Cerebellar cortex (tissue), 1 donor: Measurements from ENCODE around the gene CEMIP2.
"Not testable (repeated sequence)": the region's sequence is repeated elsewhere in the genome, so short reads cannot be mapped to it uniquely, and the experiment has no call there.

Experiments used
- DNase-seq: peaks from one replicate; pipeline ENCODE4 v3.0.0-alpha.2; 2015; ENCODE audit warnings: low spot score

The CEMIP2 gene

GRCh38 chr9:71768388-71769174 lies at the start of gene CEMIP2:
Gene CEMIP2, minus strand, starts transcription at chr9:71768513. Its CDS starts 18,140 bp downstream, at chr9:71750373.
- DNase-seq: peak; percentile 83

- DNase-seq: no peak
Observed at GRCh38 chr9:71816916-71817451, 48.7 kb upstream of the CEMIP2 start.

GRCh38 chr9:71814815-71815214 lies 46.5 kb upstream of the CEMIP2 start:
- no peak for DNase-seq

GRCh38 chr9:71814226-71814625 lies 45.9 kb upstream of the CEMIP2 start:
- DNase-seq: no peak

GRCh38 chr9:71812385-71812784 lies 44.1 kb upstream of the CEMIP2 start:
- DNase-seq: peak; percentile 73

- no peak for DNase-seq
Observed at GRCh38 chr9:71808068-71808467, 39.8 kb upstream of the CEMIP2 start.

- DNase-seq: peak; percentile 71
Observed at GRCh38 chr9:71806901-71807307, 38.6 kb upstream of the CEMIP2 start.

GRCh38 chr9:71805096-71805495 lies 36.8 kb upstream of the CEMIP2 start:
- DNase-seq: not testable (repeated sequence)

GRCh38 chr9:71801826-71802225 lies 33.5 kb upstream of the CEMIP2 start:
- no peak for DNase-seq

GRCh38 chr9:71797266-71797665 lies 29.0 kb upstream of the CEMIP2 start:
- DNase-seq: no peak

- DNase-seq: no peak
Observed at GRCh38 chr9:71796100-71796767, 27.9 kb upstream of the CEMIP2 start.

GRCh38 chr9:71795097-71795813 lies 26.9 kb upstream of the CEMIP2 start:
- no peak for DNase-seq

- no peak for DNase-seq
Observed at GRCh38 chr9:71793386-71794105, 25.2 kb upstream of the CEMIP2 start.

- DNase-seq: no peak
Observed at GRCh38 chr9:71791875-71792274, 23.6 kb upstream of the CEMIP2 start.

GRCh38 chr9:71790296-71790695 lies 22.0 kb upstream of the CEMIP2 start:
- no peak for DNase-seq

GRCh38 chr9:71783120-71783523 lies 14.8 kb upstream of the CEMIP2 start:
- peak; percentile 72 for DNase-seq

GRCh38 chr9:71781391-71781790 lies 13.1 kb upstream of the CEMIP2 start:
- DNase-seq: no peak

- no peak for DNase-seq
Observed at GRCh38 chr9:71780953-71781352, 12.6 kb upstream of the CEMIP2 start.

GRCh38 chr9:71778085-71778484 lies 9.8 kb upstream of the CEMIP2 start:
- DNase-seq: no peak

- no peak for DNase-seq
Observed at GRCh38 chr9:71774920-71775319, 6.6 kb upstream of the CEMIP2 start.

- DNase-seq: no peak
Observed at GRCh38 chr9:71772726-71773125, 4.4 kb upstream of the CEMIP2 start.

GRCh38 chr9:71770170-71770569 lies 1.9 kb upstream of the CEMIP2 start:
- DNase-seq: no peak
